ENCODE results near the gene PRKAG2. TPM values are rescaled to one million over a fixed set of nuclear protein-coding genes. Genes with fewer than 3 reads are reported as not detected.

The PRKAG2 gene
- total and polyA plus RNA-seq, 4 donors: 3.6 to 25.1 (median 16.8) TPM

GRCh38 chr7:151880688-151881087 lies 3.8 kb upstream of the PRKAG2 start:
- Histone ChIP-seq H3K36me3 (ENCODE audit: control insufficient read depth in 4 of 4, insufficient read depth in 3 of 4, low read depth in 1 of 4, low read length in 3 of 4) (no peaks in the 10 kb centered on the region), H3K9ac (ENCODE audit: low read depth in 1 of 2, low read length in 2 of 2) (no peak overlapping the region), H3K27me3 (ENCODE audit: control insufficient read depth in 4 of 4, insufficient read depth in 4 of 4, low read length in 3 of 4) (no peaks in the 10 kb centered on the region), H3K4me3 (ENCODE audit: low read depth in 1 of 3, low read length in 3 of 3) (no peak overlapping the region), H3K4me1 (ENCODE audit: control insufficient read depth in 4 of 4, insufficient read depth in 4 of 4, low read length in 3 of 4) (peaks cover 2 to 14% (median 3%) of the 10 kb centered on the region in 4 donors), H3K27ac (ENCODE audit: low read depth in 1 of 2, low read length in 2 of 2) (no peak overlapping the region), H3K9me3 (ENCODE audit: control insufficient read depth in 4 of 4, low read length in 3 of 4) (no peaks in the 10 kb centered on the region)
- no peak for DNase-seq (ENCODE audit: low spot score)
- 96% methylated on average over 3 of the region's 3 CpGs for WGBS
- TF ChIP-seq, protein P1, sequence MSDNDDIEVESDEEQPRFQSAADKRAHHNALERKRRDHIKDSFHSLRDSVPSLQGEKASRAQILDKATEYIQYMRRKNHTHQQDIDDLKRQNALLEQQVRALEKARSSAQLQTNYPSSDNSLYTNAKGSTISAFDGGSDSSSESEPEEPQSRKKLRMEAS (IDR thresholded peaks at IDR 0.05): no peak
- no peak for TF ChIP-seq REST (IDR thresholded peaks at IDR 0.05)
- TF ChIP-seq YY1 (IDR thresholded peaks at IDR 0.05): no peak
- TF ChIP-seq CTCF (IDR thresholded peaks at IDR 0.05; ENCODE audit: low read depth, low read length, missing input control): no peak
- no peak for TF ChIP-seq EGR1 (IDR thresholded peaks at IDR 0.05; ENCODE audit: low read depth in 2 of 2)
- TF ChIP-seq RAD21 (IDR thresholded peaks at IDR 0.05): no peak
- TF ChIP-seq, protein P2, sequence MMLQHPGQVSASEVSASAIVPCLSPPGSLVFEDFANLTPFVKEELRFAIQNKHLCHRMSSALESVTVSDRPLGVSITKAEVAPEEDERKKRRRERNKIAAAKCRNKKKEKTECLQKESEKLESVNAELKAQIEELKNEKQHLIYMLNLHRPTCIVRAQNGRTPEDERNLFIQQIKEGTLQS (IDR thresholded peaks at IDR 0.05): no peak
- no peak for TF ChIP-seq RXRA (IDR thresholded peaks at IDR 0.05)
- no peak for TF ChIP-seq FOXA1 (IDR thresholded peaks at IDR 0.05)
- no peak for TF ChIP-seq GABPA (IDR thresholded peaks at IDR 0.05 in 1 of 2, conservative IDR thresholded peaks at IDR 0.05 in 1 of 2)
- no peak for TF ChIP-seq JUND (IDR thresholded peaks at IDR 0.05)
- TF ChIP-seq ZBTB33 (IDR thresholded peaks at IDR 0.05): no peak
- no peak for TF ChIP-seq SP1 (IDR thresholded peaks at IDR 0.05)
- TF ChIP-seq HNF4A (conservative IDR thresholded peaks at IDR 0.05): no peak
